Activated naive CD8-positive, alpha-beta T cell treated with anti-CD3 and anti-CD28 coated beads, Interleukin-2, amount 50 U/mL, for 24 hours (primary cell): ENCODE data around the gene PCSK5.

Experiments used
- ATAC-seq: fragments of 150-1000 bp; cut with Tn5 transposase; one replicate; pipeline ENCODE4 v1.10.0; 2021
- DNase-seq: peaks from one replicate; pipeline ENCODE4 v3.0.0; 2021
- H3K27ac Mint-ChIP-seq: one replicate; pipeline ENCODE4 v1.8.0; 2021; ENCODE audit warnings: mild to moderate bottlenecking, mixed read lengths
- H3K27me3 Mint-ChIP-seq: one replicate; pipeline ENCODE4 v1.8.0; 2021; ENCODE audit warnings: mixed read lengths
- H3K36me3 Mint-ChIP-seq: one replicate; pipeline ENCODE4 v1.8.0; 2021; ENCODE audit warnings: low read depth, mixed read lengths
- H3K4me1 Mint-ChIP-seq: one replicate; pipeline ENCODE4 v1.8.0; 2021; ENCODE audit warnings: mixed read lengths
- H3K4me3 Mint-ChIP-seq: one replicate; pipeline ENCODE4 v1.8.0; 2021; ENCODE audit warnings: mild to moderate bottlenecking, moderate library complexity, mixed read lengths
- H3K9me3 Mint-ChIP-seq: one replicate; pipeline ENCODE4 v1.8.0; 2021; ENCODE audit warnings: mixed read lengths

Gene PCSK5

GRCh38 chr9:75985515-75985914, 95.0 kb downstream of the PCSK5 start:
- no peak for ATAC-seq
- Mint-ChIP-seq H3K36me3 (peaks cover 11% of the 10 kb centered on the region), H3K4me3 (no peak overlapping the region), H3K27me3 (no peaks in the 10 kb centered on the region), H3K4me1 (peaks cover 7% of the 10 kb centered on the region), H3K27ac (no peak overlapping the region), H3K9me3 (no peaks in the 10 kb centered on the region)
- no peak for DNase-seq

DNA sequence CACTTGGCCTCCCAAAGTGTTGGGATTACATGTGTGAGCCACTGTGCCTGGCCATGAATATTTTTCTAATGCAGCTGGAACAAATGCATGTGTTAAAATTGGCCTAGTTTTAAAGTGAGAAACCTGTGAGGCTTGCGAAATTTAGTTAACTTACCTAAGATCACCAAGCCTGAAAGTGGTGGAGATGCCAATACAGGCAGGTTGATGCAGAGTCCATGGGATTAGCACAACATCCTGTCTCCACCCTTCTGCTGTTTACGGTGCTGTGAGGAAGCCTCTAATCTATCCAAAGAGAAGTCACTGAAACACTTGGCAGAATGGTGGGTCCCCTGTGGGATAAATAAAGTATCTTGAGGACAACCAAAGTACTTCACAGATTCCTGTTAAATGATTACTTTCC, 98.2 kb downstream of the PCSK5 start:
- Mint-ChIP-seq H3K27me3 (no peaks in the 10 kb centered on the region), H3K4me3 (no peak overlapping the region), H3K36me3 (peaks cover 11% of the 10 kb centered on the region), H3K9me3 (no peaks in the 10 kb centered on the region), H3K27ac (no peak overlapping the region), H3K4me1 (peaks cover 16% of the 10 kb centered on the region)
- ATAC-seq (no peak), DNase-seq (no peak)

DNA sequence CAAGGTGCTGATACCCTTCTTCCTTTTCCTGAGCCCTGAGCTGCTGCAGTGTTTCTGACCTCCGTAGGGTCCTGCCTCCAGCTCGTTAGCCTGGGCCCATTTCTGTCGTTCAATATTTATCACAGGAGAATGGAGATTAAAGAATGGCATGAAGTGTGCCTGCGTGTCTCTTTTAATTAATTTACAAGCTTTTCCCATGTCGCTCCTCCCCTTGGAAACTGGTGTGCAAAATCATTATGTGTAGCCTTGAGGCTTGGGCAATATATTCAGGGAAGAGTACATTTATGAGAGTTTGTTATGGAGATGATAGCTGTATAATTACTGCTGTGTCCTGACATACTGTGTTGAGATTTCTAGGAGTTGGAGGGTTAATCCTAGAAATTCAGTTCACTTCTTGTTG, 99.7 kb downstream of the PCSK5 start:
- Mint-ChIP-seq H3K36me3 (peaks cover 16% of the 10 kb centered on the region), H3K4me3 (no peak overlapping the region), H3K4me1 (peaks cover 29% of the 10 kb centered on the region), H3K27ac (no peak overlapping the region), H3K9me3 (no peaks in the 10 kb centered on the region), H3K27me3 (no peaks in the 10 kb centered on the region)
- DNase-seq (no peak), ATAC-seq (no peak)

GRCh38 chr9:75990576-75991304, 100.3 kb downstream of the PCSK5 start:
- Mint-ChIP-seq H3K27ac (no peak overlapping the region), H3K36me3 (peaks cover 16% of the 10 kb centered on the region)

DNA sequence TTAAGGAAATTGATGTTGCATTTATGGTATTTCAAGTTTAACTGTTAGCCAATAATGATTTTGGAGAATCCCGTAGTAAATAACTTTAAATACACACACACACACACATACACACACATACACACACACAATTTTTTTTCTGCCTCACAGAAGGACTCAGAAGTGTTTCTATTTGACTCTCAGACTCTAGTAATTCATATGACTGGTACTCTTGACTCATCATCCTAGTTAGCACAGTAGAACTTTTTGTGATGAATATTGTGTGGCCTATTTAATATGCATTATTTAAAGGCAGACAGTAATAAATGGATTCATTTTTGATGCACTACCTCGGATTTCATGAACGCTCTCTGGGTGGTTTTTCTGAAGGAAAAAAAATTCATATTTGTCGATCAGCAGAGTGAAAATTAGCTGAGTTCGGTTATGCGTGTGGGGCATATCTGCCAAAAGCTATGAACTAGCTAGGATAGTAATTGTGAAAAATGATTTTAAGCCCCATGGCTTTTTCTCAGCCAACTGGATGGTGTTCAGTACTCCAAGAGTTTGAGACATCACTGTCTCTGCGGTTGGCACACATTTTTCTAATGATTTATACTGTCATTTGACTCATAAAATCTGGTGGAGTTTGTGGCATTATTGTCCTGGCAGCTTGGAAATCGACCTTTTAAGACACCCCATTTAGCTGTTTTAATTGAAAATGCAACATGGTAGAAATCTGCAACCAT, 102.2 kb downstream of the PCSK5 start:
- H3K27me3 Mint-ChIP-seq = no peaks in the 10 kb centered on the region
- no peaks in the 10 kb centered on the region for H3K9me3 Mint-ChIP-seq
- H3K36me3 Mint-ChIP-seq = peaks cover 7% of the 10 kb centered on the region
- H3K27ac Mint-ChIP-seq = no peak overlapping the region
- DNase-seq = no peak
- ATAC-seq = peak; percentile 77
- H3K4me1 Mint-ChIP-seq = peaks cover 39% of the 10 kb centered on the region
- H3K4me3 Mint-ChIP-seq = no peak overlapping the region

More at GRCh38 chr9:75990576-75991304, 100.3 kb downstream of the PCSK5 start:
- H3K27me3 Mint-ChIP-seq = no peaks in the 10 kb centered on the region
- no peaks in the 10 kb centered on the region for H3K9me3 Mint-ChIP-seq
- no peak overlapping the region for H3K4me3 Mint-ChIP-seq
- ATAC-seq (no peak), DNase-seq (no peak)
- peaks cover 31% of the 10 kb centered on the region for H3K4me1 Mint-ChIP-seq

GRCh38 chr9:75993434-75993833, 103.0 kb downstream of the PCSK5 start:
- H3K4me3 Mint-ChIP-seq = no peak overlapping the region
- H3K27me3 Mint-ChIP-seq = no peaks in the 10 kb centered on the region
- peak; percentile 50 for ATAC-seq
- H3K4me1 Mint-ChIP-seq = peaks cover 42% of the 10 kb centered on the region
- no peak overlapping the region for H3K27ac Mint-ChIP-seq
- H3K9me3 Mint-ChIP-seq = no peaks in the 10 kb centered on the region
- no peak for DNase-seq
- peaks cover 7% of the 10 kb centered on the region for H3K36me3 Mint-ChIP-seq

GRCh38 chr9:75995066-75995465, 104.6 kb downstream of the PCSK5 start:
- DNase-seq (no peak), ATAC-seq (no peak)
- no peak overlapping the region for H3K27ac Mint-ChIP-seq
- H3K4me3 Mint-ChIP-seq = no peak overlapping the region
- no peaks in the 10 kb centered on the region for H3K27me3 Mint-ChIP-seq
- H3K4me1 Mint-ChIP-seq = peaks cover 42% of the 10 kb centered on the region
- H3K36me3 Mint-ChIP-seq = peaks cover 7% of the 10 kb centered on the region
- no peaks in the 10 kb centered on the region for H3K9me3 Mint-ChIP-seq

DNA sequence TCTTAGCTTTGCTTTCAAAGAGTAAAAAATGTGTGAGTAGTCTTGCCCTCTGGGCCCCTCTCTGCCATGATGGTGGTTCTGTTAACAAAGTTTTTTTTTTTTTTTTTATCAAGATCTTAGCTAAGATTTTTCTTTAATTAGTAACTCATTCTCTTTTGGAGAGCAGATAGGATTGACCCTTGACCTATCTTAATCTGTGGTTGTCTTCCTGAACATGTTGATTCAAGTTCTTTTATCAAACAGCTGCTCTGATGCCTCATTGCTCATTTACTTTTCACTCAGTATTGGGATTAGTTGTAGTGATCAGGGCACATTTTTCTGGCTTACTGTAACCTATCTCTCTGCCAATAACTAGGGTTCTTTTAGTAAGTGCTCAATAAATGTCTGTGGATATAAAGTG, 106.3 kb downstream of the PCSK5 start:
- Mint-ChIP-seq H3K36me3 (peaks cover 7% of the 10 kb centered on the region), H3K4me1 (peaks cover 42% of the 10 kb centered on the region), H3K27ac (no peak overlapping the region), H3K27me3 (no peaks in the 10 kb centered on the region), H3K9me3 (no peaks in the 10 kb centered on the region), H3K4me3 (no peak overlapping the region)
- DNase-seq (no peak), ATAC-seq (no peak)

DNA sequence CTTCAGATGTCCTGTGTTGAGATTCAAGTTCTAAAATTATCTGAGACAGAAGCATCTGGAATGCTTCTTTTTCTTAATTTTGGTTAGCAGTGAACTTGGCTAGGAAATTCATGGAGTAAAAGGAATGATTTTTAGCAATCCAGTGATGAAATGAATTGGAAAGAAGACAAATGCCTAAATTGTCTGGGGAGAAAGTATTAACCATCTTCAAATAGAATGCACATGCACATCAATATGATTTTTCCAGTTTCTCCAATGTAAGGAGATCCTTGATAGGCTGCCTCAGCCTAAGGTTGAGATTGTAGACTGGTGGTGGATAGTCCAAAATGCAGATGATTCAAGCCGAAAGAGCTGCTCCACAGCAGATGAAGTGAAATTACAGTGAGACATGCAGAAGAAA, 106.7 kb downstream of the PCSK5 start:
- peaks cover 7% of the 10 kb centered on the region for H3K36me3 Mint-ChIP-seq
- no peak overlapping the region for H3K4me3 Mint-ChIP-seq
- no peak for ATAC-seq
- DNase-seq = no peak
- H3K9me3 Mint-ChIP-seq = no peaks in the 10 kb centered on the region
- H3K27ac Mint-ChIP-seq = no peak overlapping the region
- peaks cover 41% of the 10 kb centered on the region for H3K4me1 Mint-ChIP-seq
- H3K27me3 Mint-ChIP-seq = no peaks in the 10 kb centered on the region

DNA sequence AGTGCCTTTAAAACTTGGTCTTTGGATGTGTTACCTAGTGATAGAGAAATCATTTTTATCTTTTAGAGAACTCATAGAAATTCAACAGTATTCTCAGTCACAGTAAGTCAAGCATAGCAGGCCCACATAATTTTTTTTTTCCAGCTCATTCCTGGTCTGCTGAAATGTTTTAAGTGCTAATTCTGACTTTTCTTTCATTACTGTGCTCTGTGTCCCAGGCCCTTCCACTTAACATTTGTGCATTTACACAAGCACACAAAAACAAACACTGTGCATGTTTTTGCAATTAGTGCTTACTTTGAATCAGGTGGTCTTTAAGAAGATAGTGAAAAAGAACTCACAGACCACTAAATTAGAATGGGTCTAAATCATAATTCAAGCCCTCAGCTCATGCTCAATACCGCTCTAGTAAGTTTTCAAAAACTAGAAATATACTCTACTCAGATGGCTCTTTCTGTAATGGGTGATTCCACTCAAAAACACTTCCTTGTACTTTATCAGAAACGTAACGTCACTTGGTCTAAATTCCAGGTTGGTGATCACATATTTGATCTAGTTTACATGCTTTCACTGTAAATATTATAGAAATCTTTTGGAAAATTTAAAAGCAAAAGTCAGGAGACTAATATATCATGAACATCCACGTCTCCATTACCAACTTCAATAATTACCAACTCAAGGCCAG, 107.8 kb downstream of the PCSK5 start:
- Mint-ChIP-seq H3K36me3 (peaks cover 7% of the 10 kb centered on the region), H3K9me3 (no peaks in the 10 kb centered on the region), H3K4me3 (no peak overlapping the region), H3K27ac (no peak overlapping the region), H3K4me1 (peaks cover 33% of the 10 kb centered on the region), H3K27me3 (no peaks in the 10 kb centered on the region)
- ATAC-seq = no peak
- no peak for DNase-seq

GRCh38 chr9:76001459-76001858, 111.0 kb downstream of the PCSK5 start:
- no peaks in the 10 kb centered on the region for H3K27me3 Mint-ChIP-seq
- H3K4me1 Mint-ChIP-seq = peaks cover 39% of the 10 kb centered on the region
- H3K27ac Mint-ChIP-seq = no peak overlapping the region
- peaks cover 2% of the 10 kb centered on the region for H3K36me3 Mint-ChIP-seq
- no peak overlapping the region for H3K4me3 Mint-ChIP-seq
- no peaks in the 10 kb centered on the region for H3K9me3 Mint-ChIP-seq
- DNase-seq (no peak), ATAC-seq (no peak)

GRCh38 chr9:76003041-76003440, 112.6 kb downstream of the PCSK5 start:
- H3K4me3 Mint-ChIP-seq = no peak overlapping the region
- DNase-seq = no peak
- H3K27me3 Mint-ChIP-seq = no peaks in the 10 kb centered on the region
- no peaks in the 10 kb centered on the region for H3K36me3 Mint-ChIP-seq
- peaks cover 42% of the 10 kb centered on the region for H3K4me1 Mint-ChIP-seq
- H3K27ac Mint-ChIP-seq = no peak overlapping the region
- ATAC-seq = no peak
- H3K9me3 Mint-ChIP-seq = no peaks in the 10 kb centered on the region

- H3K27me3 Mint-ChIP-seq = no peaks in the 10 kb centered on the region
- H3K4me3 Mint-ChIP-seq = peak overlapping the region; percentile 25
- peaks cover 47% of the 10 kb centered on the region for H3K4me1 Mint-ChIP-seq
- H3K27ac Mint-ChIP-seq = peak overlapping the region; percentile 52
- H3K36me3 Mint-ChIP-seq = no peaks in the 10 kb centered on the region
- ATAC-seq (peak; percentile 91), DNase-seq (no peak)
- H3K9me3 Mint-ChIP-seq = no peaks in the 10 kb centered on the region
Observed at GRCh38 chr9:76004526-76004925, 114.1 kb downstream of the PCSK5 start.

DNA sequence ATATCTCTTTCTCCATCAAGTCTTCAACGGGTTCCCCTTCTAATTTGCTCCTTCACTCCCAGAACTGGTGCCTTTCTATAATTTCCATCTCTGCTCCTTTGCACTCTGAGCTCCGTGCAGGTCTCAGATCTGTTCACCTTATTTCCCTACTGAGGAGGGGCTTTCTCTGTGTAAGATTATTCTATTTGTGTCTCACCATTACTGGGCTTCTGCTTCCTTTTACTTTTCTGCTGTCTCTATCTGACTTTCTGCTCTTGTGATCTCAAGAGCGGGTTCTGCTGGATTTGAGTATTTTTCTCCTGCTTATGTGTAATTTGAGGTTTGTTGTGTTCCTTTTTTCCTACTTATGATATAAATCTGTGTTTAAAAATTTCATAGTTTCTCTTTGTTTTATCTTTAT, 117.5 kb downstream of the PCSK5 start:
- ATAC-seq (no peak), DNase-seq (no peak)
- peaks cover 53% of the 10 kb centered on the region for H3K4me1 Mint-ChIP-seq
- no peaks in the 10 kb centered on the region for H3K9me3 Mint-ChIP-seq
- peak overlapping the region; percentile 19 for H3K27ac Mint-ChIP-seq
- no peaks in the 10 kb centered on the region for H3K27me3 Mint-ChIP-seq
- H3K36me3 Mint-ChIP-seq = no peaks in the 10 kb centered on the region
- peak overlapping the region; percentile 60 for H3K4me3 Mint-ChIP-seq

- Mint-ChIP-seq H3K27ac (no peak overlapping the region), H3K27me3 (no peaks in the 10 kb centered on the region), H3K4me3 (no peak overlapping the region), H3K9me3 (no peaks in the 10 kb centered on the region), H3K36me3 (no peaks in the 10 kb centered on the region), H3K4me1 (peaks cover 24% of the 10 kb centered on the region)
- ATAC-seq (no peak), DNase-seq (no peak)
Observed at GRCh38 chr9:76013809-76014208, 123.3 kb downstream of the PCSK5 start.
